ENCODE data around the gene HECW1.

- TF ChIP-seq CTCF (IDR thresholded peaks at IDR 0.05) = no peak
- TF ChIP-seq POLR2A (IDR thresholded peaks at IDR 0.05) = no peak
These were observed 201.4 kb downstream of the HECW1 start for GRCh38 chr7:43313628-43314378.

Data from lower leg skin (tissue), 3 donors.